Hepatocyte (in vitro differentiated cells): ENCODE results near the gene PIGL.

Experiments used
- CTCF ChIP-seq: fragments of 200-600 bp; sonication (generic); IDR thresholded peaks from 2 replicates; pipeline ENCODE4 v1.5.1; 2016; ENCODE audit warnings: antibody characterized with exemption, mild to moderate bottlenecking; ENCODE audit not compliant: poor library complexity
- EZH2 ChIP-seq: fragments of 200-600 bp; sonication (generic); IDR thresholded peaks from 2 replicates; pipeline ENCODE4 v1.6.1; 2016; ENCODE audit warnings: antibody characterized with exemption, mild to moderate bottlenecking, borderline replicate concordance

DNA sequence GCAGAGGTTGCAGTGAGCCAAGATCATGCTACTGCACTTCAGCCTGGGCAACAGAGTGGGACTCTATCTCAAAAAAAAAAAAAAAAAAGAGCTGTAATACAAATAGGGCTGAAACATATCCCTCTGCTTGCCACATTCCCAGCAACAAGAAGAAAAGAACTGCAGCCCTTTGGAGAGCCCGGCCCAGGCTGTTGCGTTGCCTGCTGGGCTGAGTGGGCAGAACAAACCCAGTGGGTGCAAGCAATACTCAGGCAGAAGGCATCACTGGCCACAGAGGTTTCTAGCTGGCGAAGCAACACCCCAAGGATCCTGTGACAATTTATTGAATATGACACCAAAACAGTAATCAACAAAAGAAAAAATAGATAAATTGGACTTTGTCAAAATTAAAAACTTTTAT is 44.0 kb downstream of the PIGL start:
- TF ChIP-seq CTCF (no peak), EZH2 (no peak)
